Astrocyte (in vitro differentiated cells and primary cell): Measurements from ENCODE around the gene SMIM17. TPM values are rescaled to one million over a fixed set of nuclear protein-coding genes. Genes with fewer than 3 reads are reported as not detected.

ENCODE experiments used
- DNase-seq: peaks from one replicate; pipeline ENCODE4 v3.0.0-alpha.2; 2010; ENCODE audit warnings: low read depth
- FAIRE-seq: peaks from 2 replicates; lab custom pipeline; 2011; peaks lifted over from hg19 to GRCh38; lab: Jason Lieb, UNC
- H2AFZ ChIP-seq: 2 replicates; pipeline ENCODE4 v1.6.0; 2012; ENCODE audit warnings: low read depth, low read length, inconsistent platforms
- H3K27ac ChIP-seq: 2 replicates; pipeline ENCODE4 v1.5.1; 2011; ENCODE audit warnings: low read depth, low read length, inconsistent platforms
- H3K27me3 ChIP-seq: 2 replicates; pipeline ENCODE4 v1.6.0; 2011; ENCODE audit warnings: low read length, inconsistent platforms; ENCODE audit not compliant: insufficient read depth
- H3K36me3 ChIP-seq: 2 replicates; pipeline ENCODE4 v1.5.1; 2011; ENCODE audit warnings: low read length, inconsistent platforms; ENCODE audit not compliant: insufficient read depth
- H3K4me1 ChIP-seq: 2 replicates; pipeline ENCODE4 v1.5.1; 2011; ENCODE audit warnings: low read length, inconsistent platforms; ENCODE audit not compliant: insufficient read depth
- H3K4me2 ChIP-seq: 2 replicates; pipeline ENCODE4 v1.6.0; 2012; ENCODE audit warnings: low read length, inconsistent platforms
- H3K4me3 ChIP-seq: 2 replicates; pipeline ENCODE4 v1.5.1; 2011; ENCODE audit warnings: low read depth, mild to moderate bottlenecking, low read length, inconsistent platforms; ENCODE audit not compliant: insufficient read depth
- H3K79me2 ChIP-seq: 2 replicates; pipeline ENCODE4 v1.6.0; 2012; ENCODE audit warnings: mild to moderate bottlenecking, low read length, inconsistent platforms; ENCODE audit not compliant: insufficient read depth
- H3K9ac ChIP-seq: 2 replicates; pipeline ENCODE4 v1.6.0; 2012; ENCODE audit warnings: mild to moderate bottlenecking, low read length, inconsistent platforms
- H3K9me3 ChIP-seq: 2 replicates; pipeline ENCODE4 v1.5.1; 2012; ENCODE audit warnings: low read depth, mild to moderate bottlenecking, low read length, inconsistent platforms; ENCODE audit not compliant: insufficient read depth
- H4K20me1 ChIP-seq: 2 replicates; pipeline ENCODE4 v1.6.0; 2012; ENCODE audit warnings: low read length, inconsistent platforms; ENCODE audit not compliant: insufficient read depth
- H3K27ac Mint-ChIP-seq: one replicate; pipeline ENCODE4 v1.8.0; 2021; ENCODE audit warnings: mild to moderate bottlenecking, mixed read lengths; ENCODE audit not compliant: unreplicated experiment
- H3K27me3 Mint-ChIP-seq: one replicate; pipeline ENCODE4 v1.8.0; 2021; ENCODE audit warnings: low read depth, mixed read lengths; ENCODE audit not compliant: unreplicated experiment
- H3K36me3 Mint-ChIP-seq: one replicate; pipeline ENCODE4 v1.8.0; 2021; ENCODE audit warnings: low read depth, mixed read lengths; ENCODE audit not compliant: unreplicated experiment
- H3K4me1 Mint-ChIP-seq: one replicate; pipeline ENCODE4 v1.8.0; 2021; ENCODE audit warnings: low read depth, mixed read lengths; ENCODE audit not compliant: unreplicated experiment
- H3K4me3 Mint-ChIP-seq: one replicate; pipeline ENCODE4 v1.8.0; 2021; ENCODE audit warnings: mild to moderate bottlenecking, moderate library complexity, mixed read lengths; ENCODE audit not compliant: unreplicated experiment
- H3K9me3 Mint-ChIP-seq: one replicate; pipeline ENCODE4 v1.8.0; 2021; ENCODE audit warnings: mild to moderate bottlenecking, mixed read lengths; ENCODE audit not compliant: unreplicated experiment
- CTCF ChIP-seq: IDR thresholded peaks from 2 replicates; pipeline ENCODE4 v1.5.1; 2011; ENCODE audit warnings: low read depth, mild to moderate bottlenecking, inconsistent platforms, low read length, moderate library complexity; ENCODE audit not compliant: insufficient read depth
- EZH2 ChIP-seq: IDR thresholded peaks from 2 replicates; pipeline ENCODE4 v1.6.1; 2012; ENCODE audit warnings: mild to moderate bottlenecking, low read length, inconsistent platforms; ENCODE audit not compliant: insufficient read depth
- total RNA-seq: library from RNA; stranded (reverse); gene quantifications from 2 replicates; pipeline ENCODE4 v1.2.1, GENCODE V29; 2021

Gene SMIM17
- total RNA-seq, 1 donor from 2014 or later: 0.27 TPM

DNA sequence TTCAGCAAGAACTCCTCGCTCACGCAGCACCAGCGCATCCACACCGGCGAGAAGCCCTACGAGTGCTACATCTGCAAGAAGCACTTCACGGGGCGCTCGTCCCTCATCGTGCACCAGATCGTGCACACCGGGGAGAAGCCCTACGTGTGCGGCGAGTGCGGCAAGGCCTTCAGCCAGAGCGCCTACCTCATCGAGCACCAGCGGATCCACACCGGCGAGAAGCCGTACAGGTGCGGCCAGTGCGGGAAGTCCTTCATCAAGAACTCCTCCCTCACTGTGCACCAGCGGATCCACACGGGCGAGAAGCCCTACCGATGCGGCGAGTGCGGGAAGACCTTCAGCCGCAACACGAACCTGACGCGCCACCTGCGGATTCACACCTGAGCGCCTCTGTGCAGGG lies 20.6 kb upstream of the SMIM17 start:
- Histone ChIP-seq H3K4me3 (no peak overlapping the region), H3K27me3 (no peaks in the 10 kb centered on the region), H4K20me1 (peaks cover 5% of the 10 kb centered on the region), H2AFZ (no peak overlapping the region), H3K36me3 (peaks cover 5% of the 10 kb centered on the region), H3K4me1 (no peaks in the 10 kb centered on the region), H3K27ac (no peak overlapping the region), H3K79me2 (peaks cover 4% of the 10 kb centered on the region), H3K4me2 (no peak overlapping the region), H3K9me3 (peaks cover 22% of the 10 kb centered on the region), H3K9ac (no peak overlapping the region)
- Mint-ChIP-seq H3K36me3 (peaks cover 66% of the 10 kb centered on the region), H3K27me3 (no peaks in the 10 kb centered on the region), H3K9me3 (peaks cover 35% of the 10 kb centered on the region), H3K27ac (no peak overlapping the region), H3K4me1 (no peaks in the 10 kb centered on the region), H3K4me3 (no peak overlapping the region)
- TF ChIP-seq CTCF (no peak), EZH2 (no peak)
- FAIRE-seq: no peak
- no peak for DNase-seq

DNA sequence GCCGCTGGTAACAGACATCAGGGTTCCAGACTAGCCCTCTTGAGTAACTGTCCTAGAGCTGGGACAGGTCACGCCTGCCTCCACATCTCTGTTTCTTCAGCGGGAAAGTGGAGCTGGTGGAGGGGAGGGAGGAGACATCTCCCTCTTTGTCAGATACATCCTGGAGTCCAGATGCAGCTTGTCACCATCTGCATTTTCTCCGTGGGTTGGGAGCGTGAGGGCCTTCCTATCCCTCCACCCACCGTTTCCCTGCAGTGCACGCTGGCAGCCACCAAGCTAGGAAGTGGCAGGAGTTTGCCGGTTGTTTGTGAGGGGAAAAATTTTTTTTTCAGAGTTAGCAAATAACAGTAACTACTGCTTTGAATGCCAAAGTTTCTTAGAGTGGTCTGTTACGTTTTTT lies 20.0 kb upstream of the SMIM17 start:
- Histone ChIP-seq H3K4me1 (no peaks in the 10 kb centered on the region), H3K4me2 (no peak overlapping the region), H3K36me3 (peaks cover 5% of the 10 kb centered on the region), H3K9ac (no peak overlapping the region), H3K9me3 (peaks cover 22% of the 10 kb centered on the region), H3K27ac (no peak overlapping the region), H3K27me3 (no peaks in the 10 kb centered on the region), H3K79me2 (no peaks in the 10 kb centered on the region), H4K20me1 (peaks cover 5% of the 10 kb centered on the region), H3K4me3 (no peak overlapping the region), H2AFZ (no peak overlapping the region)
- no peak for FAIRE-seq
- no peak overlapping the region for H3K27ac Mint-ChIP-seq
- TF ChIP-seq CTCF (no peak), EZH2 (no peak)
- H3K9me3 Mint-ChIP-seq: peaks cover 37% of the 10 kb centered on the region
- no peaks in the 10 kb centered on the region for H3K4me1 Mint-ChIP-seq
- DNase-seq: no peak
- H3K36me3 Mint-ChIP-seq: peaks cover 62% of the 10 kb centered on the region
- no peaks in the 10 kb centered on the region for H3K27me3 Mint-ChIP-seq
- H3K4me3 Mint-ChIP-seq: no peak overlapping the region

DNA sequence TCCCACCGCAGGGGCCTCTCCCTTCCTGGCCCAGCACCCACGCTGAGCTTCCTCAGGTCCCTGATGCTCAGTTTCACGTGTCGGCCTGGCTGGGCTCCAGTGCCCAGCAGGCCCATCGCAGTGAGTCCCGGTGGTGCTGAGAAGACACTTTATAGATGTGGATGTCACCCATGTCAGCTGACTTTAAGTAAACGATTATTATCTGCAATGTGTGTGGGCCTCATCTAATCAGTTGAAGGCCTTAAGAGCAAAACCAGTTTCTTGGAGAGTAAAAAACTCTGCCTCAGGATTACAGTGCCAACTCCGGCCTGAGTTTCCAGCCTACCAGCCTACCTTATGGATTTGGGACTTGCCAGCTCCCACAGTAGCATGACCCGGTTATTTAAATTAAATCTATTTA lies 17.3 kb upstream of the SMIM17 start:
- Histone ChIP-seq H3K4me3 (no peak overlapping the region), H3K9me3 (peaks cover 33% of the 10 kb centered on the region), H3K27ac (no peak overlapping the region), H4K20me1 (no peaks in the 10 kb centered on the region), H2AFZ (no peak overlapping the region), H3K4me2 (no peak overlapping the region), H3K4me1 (no peaks in the 10 kb centered on the region), H3K36me3 (peaks cover 5% of the 10 kb centered on the region), H3K79me2 (no peaks in the 10 kb centered on the region), H3K27me3 (no peaks in the 10 kb centered on the region), H3K9ac (no peak overlapping the region)
- Mint-ChIP-seq H3K36me3 (peaks cover 52% of the 10 kb centered on the region), H3K4me1 (no peaks in the 10 kb centered on the region), H3K27ac (no peak overlapping the region), H3K9me3 (peaks cover 45% of the 10 kb centered on the region), H3K4me3 (no peak overlapping the region), H3K27me3 (no peaks in the 10 kb centered on the region)
- FAIRE-seq (no peak), DNase-seq (no peak)
- TF ChIP-seq CTCF (no peak), EZH2 (no peak)
